DOHH2 (cell line): ENCODE measurements around the gene PBOV1.

Experiments
- EZH2phosphoT487 ChIP-seq: fragments of 200-600 bp; sonication (generic); IDR thresholded peaks from 2 replicates; pipeline ENCODE4 v1.6.1; 2017; ENCODE audit warnings: borderline replicate concordance, mild to moderate bottlenecking, antibody characterized with exemption, low read length, moderate library complexity, mixed read lengths
- TF ChIP-seq, protein P1 (sequence below): fragments of 200-600 bp; sonication (generic); IDR thresholded peaks from one replicate; pipeline ENCODE4 v1.5.1; 2014; ENCODE audit warnings: antibody characterized with exemption, mild to moderate bottlenecking, low read depth, low read length; ENCODE audit not compliant: poor library complexity, severe bottlenecking

DNA sequence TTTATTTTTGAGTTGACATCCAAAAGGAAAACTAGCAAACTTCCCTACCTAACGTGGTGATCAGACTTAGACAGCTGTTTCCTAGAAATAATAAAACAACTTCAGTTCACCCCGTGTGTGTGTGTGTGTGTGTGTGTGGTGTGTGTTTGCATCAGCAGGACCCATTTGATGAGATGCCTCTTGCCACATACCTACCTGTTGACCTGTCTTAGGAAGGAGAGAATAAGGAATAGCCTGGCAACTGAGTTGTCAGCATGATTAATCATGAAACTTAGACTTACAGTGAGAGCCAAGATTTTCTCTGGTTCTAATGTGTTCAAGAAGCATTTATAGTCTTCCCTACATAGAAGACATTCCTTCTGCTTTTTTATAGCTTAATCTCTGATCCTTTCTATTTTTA, 16.1 kb upstream of the PBOV1 start:
- TF ChIP-seq, protein P1, sequence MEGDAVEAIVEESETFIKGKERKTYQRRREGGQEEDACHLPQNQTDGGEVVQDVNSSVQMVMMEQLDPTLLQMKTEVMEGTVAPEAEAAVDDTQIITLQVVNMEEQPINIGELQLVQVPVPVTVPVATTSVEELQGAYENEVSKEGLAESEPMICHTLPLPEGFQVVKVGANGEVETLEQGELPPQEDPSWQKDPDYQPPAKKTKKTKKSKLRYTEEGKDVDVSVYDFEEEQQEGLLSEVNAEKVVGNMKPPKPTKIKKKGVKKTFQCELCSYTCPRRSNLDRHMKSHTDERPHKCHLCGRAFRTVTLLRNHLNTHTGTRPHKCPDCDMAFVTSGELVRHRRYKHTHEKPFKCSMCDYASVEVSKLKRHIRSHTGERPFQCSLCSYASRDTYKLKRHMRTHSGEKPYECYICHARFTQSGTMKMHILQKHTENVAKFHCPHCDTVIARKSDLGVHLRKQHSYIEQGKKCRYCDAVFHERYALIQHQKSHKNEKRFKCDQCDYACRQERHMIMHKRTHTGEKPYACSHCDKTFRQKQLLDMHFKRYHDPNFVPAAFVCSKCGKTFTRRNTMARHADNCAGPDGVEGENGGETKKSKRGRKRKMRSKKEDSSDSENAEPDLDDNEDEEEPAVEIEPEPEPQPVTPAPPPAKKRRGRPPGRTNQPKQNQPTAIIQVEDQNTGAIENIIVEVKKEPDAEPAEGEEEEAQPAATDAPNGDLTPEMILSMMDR, result no peak
- no peak for TF ChIP-seq EZH2phosphoT487
